Pons (tissue), 1 donor: ENCODE data around the gene NR2F1.
A peak's percentile ranks its signal among the peaks of the same experiment; 100 is the strongest.
"Not testable (repeated sequence)": the region's sequence is repeated elsewhere in the genome, so short reads cannot be mapped to it uniquely, and the experiment has no call there.

Source experiments
- DNase-seq: peaks from one replicate; pipeline ENCODE4 v3.0.0-alpha.2; 2016; ENCODE audit warnings: low spot score

NR2F1 gene

DNA sequence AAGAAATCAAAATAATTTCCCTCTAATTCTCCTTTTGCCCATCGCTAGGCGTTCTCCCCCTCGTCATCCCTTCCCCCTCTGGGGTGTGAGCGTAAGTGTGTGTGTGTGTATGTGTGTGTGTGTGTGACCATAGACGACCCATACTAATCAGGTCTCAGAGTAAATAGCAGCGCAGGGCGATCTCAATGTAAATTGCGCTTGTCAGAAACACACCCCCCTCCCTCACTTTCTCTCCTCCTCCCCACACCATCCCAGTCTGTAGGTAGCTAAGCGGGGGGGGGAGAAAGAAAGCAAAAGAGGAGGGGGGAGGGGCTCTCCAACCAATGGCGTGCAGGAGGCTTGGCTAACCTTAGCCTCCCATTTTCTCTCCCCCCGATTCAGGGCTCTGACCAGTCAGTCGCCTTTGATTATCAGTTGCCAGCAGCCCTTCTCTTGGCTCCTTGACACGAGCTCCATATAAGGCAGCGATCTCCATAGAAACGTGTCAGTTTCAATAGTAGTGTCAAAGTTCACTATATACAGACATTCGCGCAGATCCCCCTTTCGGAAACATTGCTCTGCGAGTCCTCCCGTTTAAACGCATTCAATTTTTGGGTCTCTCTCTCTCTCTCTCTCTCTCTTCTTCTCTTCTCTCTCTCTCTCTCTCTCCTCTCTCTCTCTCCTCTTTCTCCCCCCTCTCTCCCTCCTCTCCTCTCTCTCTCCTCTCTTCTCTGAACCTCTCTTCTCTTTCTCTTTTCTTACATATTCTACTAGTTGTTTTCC lies at the start of gene NR2F1:
Gene NR2F1 (plus strand): TSS at position 546 of the 762 bp plus-strand sequence. CDS start 1,802 bp downstream, outside the sequence.
- peak; percentile 83 for DNase-seq

- DNase-seq, result no peak
Observed at GRCh38 chr5:93545872-93546271, 37.1 kb upstream of the NR2F1 start.

- DNase-seq, result not testable (repeated sequence)
Observed at GRCh38 chr5:93549594-93549993, 33.4 kb upstream of the NR2F1 start.

GRCh38 chr5:93557021-93557604 lies 25.9 kb upstream of the NR2F1 start:
- DNase-seq, result no peak

DNA sequence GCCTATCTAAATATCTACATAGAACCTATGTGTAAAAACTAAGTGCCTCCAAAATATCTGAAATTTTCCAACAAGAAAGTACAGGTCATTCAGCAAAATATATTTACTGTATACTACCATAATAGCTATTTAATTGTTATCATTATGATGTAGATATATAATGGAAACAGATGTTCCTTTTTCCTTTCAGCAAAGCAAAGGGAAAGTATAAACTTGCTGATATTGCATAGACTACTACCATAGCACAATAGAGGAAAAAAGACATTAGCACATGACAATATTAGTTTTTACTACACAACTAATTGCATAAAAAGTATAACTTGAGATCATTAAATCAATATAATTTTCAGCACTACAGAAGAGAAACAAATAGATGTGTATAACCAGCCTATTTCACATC lies 16.9 kb upstream of the NR2F1 start:
- DNase-seq, result no peak

DNA sequence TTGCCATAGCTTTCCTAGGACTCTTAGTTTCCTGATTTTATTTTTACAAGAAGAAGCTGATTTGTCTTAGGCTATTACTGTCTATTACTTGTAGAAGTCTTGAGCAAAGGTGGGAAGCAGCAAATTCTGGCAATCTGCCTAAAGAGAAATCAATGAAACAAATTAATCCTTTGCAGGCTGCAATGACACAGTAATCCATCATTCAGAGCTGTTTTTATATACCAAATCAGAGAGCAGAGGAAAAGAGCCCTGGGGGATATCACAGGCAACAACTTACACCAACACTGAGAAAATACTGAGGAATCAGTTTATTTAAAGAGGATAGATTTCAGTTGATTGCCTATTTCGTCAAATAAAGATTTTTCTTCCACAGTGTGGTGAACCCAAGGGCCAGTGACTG lies 15.6 kb upstream of the NR2F1 start:
- no peak for DNase-seq

DNA sequence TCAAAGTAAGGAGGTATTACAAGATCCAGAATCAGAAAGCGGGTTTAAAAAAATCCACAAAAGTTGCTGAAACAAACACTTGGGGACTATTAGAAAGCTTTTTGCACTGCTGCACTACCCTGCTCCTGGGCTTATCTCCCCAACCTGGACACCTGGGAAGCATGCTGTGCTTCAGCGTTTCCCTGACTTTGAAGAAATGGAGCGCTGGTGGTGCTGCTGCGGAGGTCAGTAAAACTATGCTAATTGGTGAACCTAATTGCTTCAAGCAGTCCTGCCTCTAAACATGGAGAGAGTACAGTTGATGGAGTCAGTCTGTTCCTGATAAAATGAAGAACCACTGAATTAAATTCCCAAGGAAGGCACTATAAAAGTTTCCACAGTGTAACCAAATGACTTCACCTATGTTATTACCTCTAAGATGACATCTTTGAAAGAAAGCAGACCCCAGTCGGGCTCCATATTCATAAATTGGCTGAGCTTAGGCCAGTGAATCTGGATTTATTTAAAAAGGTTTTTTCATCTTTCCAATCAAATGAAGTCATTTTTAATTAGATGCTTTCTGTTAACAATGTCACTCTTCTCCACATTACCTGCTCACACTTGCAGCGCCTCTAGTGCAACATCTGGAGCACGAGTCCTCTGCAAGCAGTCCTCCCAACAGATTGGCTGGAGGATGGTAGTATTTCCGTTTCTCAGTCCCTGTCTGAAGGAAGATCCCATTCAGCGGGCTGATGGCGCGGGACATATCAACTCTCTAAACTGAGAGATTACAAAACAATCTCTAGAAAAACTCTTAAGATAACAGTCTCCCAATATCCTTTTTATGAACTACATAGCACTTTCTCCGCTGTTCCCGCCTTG lies 13.5 kb upstream of the NR2F1 start:
- DNase-seq, result no peak

DNA sequence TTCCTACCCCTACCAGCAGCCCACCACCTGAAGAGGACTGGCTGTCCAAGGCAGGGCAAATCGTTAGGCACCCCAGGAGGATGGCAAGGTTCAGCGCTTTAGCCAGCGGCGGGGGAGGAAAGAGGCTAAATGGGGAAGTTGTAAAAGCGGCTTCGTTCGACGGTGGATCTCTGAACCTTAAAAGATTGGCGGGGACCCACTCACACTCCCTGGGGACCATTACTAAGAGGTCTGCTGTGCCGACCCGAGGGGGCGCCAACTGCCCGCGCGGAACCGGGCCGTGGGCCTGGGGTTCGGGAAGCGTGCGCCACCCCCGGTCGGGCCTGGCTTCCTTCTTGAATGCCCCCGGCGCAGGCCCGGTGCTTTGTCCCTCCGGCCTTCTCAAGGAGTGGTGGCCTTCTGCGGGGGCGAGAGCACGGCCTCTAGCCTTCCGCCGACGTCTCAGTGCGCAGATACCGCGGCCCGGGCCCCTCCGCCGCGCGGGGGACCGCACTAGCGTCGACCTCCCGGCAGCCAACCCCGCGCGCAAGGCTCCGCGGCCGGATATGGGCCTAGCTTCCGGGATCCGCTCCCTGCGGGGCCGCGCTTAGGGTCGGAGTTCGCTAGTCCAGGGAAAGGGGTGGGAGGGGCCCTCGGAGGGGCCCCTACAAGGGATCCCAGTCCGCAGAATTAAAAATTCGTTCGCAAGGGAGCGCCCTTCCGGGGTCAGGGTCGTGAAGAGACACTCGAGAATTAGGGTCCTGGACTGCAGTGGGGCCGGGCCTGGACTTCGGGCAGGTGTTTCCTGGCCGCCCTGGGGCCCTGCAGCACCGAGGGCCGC lies 12.5 kb upstream of the NR2F1 start:
- DNase-seq, result no peak

GRCh38 chr5:93571114-93571949 lies 11.7 kb upstream of the NR2F1 start:
- DNase-seq, result no peak

DNA sequence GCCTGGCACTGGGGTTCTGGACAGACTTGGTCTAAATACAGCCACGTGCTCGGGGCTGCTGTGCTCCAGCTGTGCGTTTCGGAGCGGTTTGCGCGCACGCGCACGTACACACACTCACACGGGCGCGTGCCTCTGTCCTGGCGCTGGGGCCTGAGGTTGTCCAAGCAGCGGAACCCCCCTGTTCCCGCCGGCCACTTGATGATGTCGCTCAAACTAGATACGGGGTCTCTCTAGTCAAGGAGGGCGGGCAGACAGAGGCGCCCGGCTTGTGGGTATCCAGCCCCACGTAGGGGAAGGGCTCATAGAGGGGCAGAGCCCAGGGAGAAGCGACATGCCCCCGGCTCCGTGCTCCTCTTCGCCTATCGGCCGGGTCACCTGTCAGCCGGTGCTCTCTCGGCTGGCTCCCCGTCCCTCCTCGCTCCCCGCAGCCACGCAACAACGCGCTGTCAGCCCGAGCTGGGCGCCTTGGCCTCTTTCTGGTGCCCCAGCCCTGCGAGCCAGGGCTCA lies 10.9 kb upstream of the NR2F1 start:
- no peak for DNase-seq

DNA sequence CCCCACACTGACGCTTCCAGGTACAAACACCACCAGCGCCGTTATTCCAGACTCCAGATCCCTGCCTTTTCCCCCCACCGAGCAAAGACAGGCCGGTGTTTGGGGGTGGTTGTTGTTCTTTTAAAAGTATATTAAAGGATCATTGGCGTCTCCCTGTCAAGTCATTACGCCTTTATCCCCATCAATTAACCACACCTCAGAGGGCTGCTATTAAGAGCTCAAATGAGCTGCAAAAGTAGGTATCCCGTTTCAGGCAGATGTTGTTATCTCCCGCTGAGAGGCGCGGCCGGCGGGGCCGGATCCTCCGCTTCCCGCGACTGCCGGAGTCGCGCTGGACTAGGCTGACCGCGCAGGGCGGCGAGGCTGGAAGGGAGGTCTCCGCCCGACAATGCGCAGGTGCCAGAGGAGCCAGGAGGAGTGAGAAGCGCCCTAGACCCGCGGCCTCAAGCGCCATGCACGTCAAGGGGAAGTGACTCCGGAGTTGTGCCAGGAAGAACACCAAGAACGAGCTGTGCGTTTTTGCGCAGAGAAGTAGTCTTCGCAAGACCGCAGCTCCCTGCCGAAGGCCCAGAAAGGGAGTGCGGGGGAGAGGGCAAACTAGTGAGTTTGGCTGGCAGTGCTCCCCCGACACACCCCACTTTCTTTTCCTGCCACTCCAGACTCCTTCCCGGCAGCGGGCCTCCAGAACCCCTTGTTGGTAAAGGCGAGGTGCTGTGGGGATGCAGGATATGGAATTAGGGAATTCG lies 10.2 kb upstream of the NR2F1 start:
- DNase-seq, result no peak

DNA sequence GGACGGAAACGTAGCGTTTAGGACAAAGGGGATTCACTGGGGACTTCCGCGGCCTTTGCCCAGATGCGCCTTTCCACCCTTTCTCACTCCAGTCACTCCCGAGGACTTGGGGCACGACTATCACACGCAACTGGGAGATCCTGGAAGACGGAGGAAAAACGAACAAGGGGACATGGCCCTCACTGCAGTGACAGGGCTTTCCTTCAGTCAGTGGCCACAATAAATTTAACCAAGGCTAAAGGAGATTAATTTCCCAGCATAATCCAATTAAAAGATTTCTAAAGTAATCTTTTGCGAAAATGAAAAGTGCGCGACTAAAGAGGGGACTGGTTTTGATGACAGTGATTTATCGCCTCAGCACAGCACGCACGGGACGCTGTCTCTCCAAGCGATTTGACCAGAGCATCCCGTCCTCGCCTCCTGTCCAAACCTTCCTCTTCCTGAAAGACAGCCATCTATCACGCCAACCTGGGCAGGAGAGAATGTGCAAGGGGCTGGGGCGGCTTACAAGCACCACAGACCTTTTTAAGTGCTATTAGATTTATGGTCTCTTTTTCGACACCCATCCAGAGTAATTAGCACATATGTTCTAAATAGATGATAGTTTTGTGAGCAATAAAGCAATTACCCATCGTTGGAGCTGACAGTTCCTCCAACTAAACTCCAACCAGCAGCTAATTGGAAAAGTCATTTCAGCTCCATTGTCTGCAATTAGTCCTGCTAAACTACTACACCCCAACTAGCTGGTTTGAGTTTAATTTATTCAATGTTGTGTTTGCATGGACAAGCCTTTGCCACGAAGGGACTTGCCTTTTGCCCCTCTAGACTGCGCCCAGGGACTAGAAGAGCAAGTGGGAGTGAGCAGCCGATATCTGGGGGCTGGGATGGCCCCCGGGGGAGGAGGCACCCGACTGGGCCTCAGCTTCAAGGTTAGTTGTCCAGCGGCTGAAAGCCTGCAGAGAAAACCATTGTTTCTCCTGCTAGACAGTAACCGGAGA lies 9.4 kb upstream of the NR2F1 start:
- DNase-seq, result no peak

DNA sequence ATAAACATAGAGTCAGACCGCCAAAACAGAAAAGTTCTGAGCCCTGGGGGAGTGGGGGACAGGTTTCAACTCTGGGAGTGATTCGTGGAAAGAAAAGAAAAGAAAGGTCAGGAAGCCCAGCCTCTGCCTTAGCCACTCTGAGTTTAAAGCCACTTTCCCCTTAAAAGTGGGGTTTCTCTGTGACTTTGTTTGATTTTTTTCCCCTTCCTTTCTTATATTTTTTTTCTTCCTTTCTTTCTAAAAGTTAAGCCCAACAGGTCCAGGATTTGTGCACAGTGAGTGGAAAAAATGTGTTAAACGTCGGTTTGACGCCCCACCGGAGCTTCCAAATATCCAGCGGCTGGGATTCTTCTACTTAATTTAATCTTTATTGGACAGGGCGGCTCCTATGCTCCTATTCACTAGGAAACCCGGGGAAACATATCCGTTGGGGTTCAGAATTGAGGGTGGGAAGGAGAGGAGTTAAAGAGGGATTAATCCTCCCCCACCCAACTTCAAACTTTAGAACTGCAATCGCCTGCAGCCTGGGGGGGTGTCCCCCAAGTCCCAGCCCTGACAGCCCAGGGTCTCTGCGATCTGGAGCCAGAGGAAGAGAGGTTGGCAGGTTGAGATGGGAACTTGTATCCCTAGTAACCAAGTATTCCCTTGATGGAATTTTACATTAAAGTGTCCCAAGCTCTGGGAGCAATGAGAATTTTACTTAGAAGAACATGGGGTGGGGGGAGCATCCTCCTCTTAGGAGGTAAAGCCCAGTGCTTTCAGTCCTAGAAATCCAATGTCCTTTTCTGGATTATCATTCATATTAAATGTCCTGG lies 8.3 kb upstream of the NR2F1 start:
- no peak for DNase-seq

DNA sequence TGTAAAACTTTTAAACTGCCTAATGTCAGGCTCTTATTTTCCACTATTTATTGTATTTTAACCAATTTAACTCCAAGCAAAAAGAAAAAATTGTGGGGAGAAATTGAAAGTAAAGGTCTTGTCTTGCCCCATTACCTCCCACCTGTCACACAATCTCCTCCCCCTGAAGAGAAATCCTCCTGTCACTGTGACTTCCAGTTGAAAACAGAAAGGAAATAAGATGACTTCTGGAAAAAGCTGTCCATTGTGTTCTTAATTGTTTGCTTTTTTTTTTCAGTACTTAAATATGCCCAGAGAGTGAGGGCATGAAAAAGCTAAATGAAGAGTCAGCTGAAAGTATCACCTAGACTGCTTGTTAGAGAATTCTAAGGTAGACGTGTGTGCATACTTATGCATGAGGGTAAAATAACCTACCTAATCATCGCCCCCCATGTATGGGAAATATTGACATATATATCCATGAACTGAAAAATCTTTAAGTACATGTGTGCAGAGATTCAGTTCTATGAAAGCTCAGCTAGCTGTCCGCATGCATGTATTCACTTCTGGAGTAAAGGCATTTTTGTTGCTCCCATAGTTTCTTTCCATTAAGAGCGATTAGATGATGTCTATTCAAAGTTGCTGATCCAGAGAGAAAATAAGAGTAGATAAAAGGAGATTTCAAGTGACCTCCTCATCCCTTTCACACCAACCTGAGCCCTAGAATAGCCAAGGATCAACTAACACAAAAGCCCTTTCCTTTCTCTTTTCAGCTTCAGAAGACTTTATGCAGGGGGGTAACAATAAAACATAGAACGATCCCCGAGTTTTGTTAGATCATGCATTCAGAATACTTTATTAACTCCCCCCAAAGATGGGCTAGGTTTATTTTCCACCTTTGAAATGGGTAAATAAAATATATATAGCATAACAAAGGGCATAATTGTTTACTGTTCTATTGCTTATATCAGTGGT lies 7.3 kb upstream of the NR2F1 start:
- no peak for DNase-seq

DNA sequence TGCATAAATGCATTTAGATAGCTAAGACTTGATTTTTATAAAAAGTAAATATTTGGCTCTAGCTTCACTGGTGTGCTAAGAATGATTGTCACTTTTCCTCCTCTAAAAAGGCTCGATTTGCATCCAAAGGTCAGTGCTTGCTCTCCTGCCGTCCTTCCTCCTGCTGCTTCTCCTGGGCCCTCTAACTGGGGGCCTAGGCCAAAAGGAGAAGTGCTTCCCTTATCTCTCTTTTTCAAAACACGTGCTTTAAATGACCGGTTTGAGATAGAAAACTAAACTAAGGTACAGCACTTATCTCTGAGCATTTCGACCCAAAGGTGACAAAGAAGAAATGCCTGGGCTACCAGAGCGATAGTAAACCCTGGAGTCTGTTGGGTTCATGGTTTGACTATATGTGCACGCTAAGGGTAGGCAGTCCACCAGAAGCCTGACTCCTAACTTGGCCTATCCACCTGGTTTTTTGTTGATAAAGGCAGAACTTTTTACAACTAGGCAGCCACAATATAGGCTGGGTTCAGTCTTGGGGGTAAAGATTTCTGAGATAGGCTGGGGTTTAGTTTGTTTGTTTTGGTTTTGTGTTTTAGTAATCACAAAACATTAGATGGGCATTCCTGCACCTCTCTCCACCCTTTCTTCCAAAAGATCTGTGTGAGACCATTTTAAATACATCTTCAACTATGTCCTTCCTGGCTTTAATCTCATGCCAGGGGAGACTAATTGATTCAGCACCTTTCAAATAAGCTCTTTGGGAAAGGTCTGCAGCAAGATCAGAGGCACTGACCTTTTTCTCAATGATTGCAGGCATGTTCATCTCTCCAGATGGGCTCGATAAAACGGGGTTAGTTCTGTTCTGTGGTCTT lies 5.8 kb upstream of the NR2F1 start:
- DNase-seq, result no peak
